Keratinocyte (primary cell): ENCODE measurements around the gene SRRD. TPM values are rescaled to one million over a fixed set of nuclear protein-coding genes. Genes with fewer than 3 reads are reported as not detected.

Source experiments
- DNase-seq: peaks from one replicate; pipeline ENCODE4 v3.0.0-alpha.2; 2011; ENCODE audit warnings: low read depth, missing footprints, low spot score
- FAIRE-seq: peaks from 2 replicates; lab custom pipeline; 2011; peaks lifted over from hg19 to GRCh38; lab: Jason Lieb, UNC
- H2AFZ ChIP-seq: 2 replicates; pipeline ENCODE4 v1.6.0; 2012; ENCODE audit warnings: low read length, control low read depth, inconsistent platforms; ENCODE audit not compliant: control insufficient read depth
- H3K27ac ChIP-seq: 2 replicates; pipeline ENCODE4 v1.5.1; 2011; ENCODE audit warnings: low read length; ENCODE audit not compliant: control insufficient read depth, insufficient read depth
- H3K27me3 ChIP-seq: 3 replicates; pipeline ENCODE4 v1.6.0; 2011; ENCODE audit warnings: low read length; ENCODE audit not compliant: control insufficient read depth, insufficient read depth; ENCODE audit errors: extremely low read depth
- H3K36me3 ChIP-seq, 2 experiments: 2 replicates in 1 of 2; 3 replicates in 1 of 2; pipeline ENCODE4 v1.5.1; 2011; ENCODE audit warnings: low read length in 2 of 2, mild to moderate bottlenecking in 1 of 2; ENCODE audit not compliant: control insufficient read depth in 2 of 2, insufficient read depth in 2 of 2; ENCODE audit errors: extremely low read depth in 1 of 2
- H3K4me1 ChIP-seq: 3 replicates; pipeline ENCODE4 v1.5.1; 2011; ENCODE audit warnings: low read length; ENCODE audit not compliant: control insufficient read depth, insufficient read depth; ENCODE audit errors: extremely low read depth
- H3K4me2 ChIP-seq: 3 replicates; pipeline ENCODE4 v1.6.0; 2011; ENCODE audit warnings: low read depth, low read length; ENCODE audit not compliant: control insufficient read depth, insufficient read depth; ENCODE audit errors: extremely low read depth
- H3K4me3 ChIP-seq, 3 experiments: fragments of 200-600 bp in 1 of 3; sonication (generic) in 1 of 3; 2 replicates in 2 of 3; 3 replicates in 1 of 3; pipeline ENCODE4 v1.5.1; 2011 to 2016; ENCODE audit warnings: low read length in 3 of 3, mild to moderate bottlenecking in 3 of 3, control low read depth in 2 of 3, inconsistent platforms in 1 of 3, low read depth in 1 of 3, mixed read lengths in 1 of 3, mixed run types in 1 of 3, moderate library complexity in 1 of 3; ENCODE audit not compliant: control insufficient read depth in 2 of 3, insufficient read depth in 2 of 3; ENCODE audit errors: extremely low read depth in 1 of 3
- H3K79me2 ChIP-seq: 2 replicates; pipeline ENCODE4 v1.6.0; 2012; ENCODE audit warnings: low read length; ENCODE audit not compliant: control insufficient read depth, insufficient read depth
- H3K9ac ChIP-seq: 3 replicates; pipeline ENCODE4 v1.6.0; 2011; ENCODE audit warnings: low read length; ENCODE audit not compliant: control insufficient read depth, insufficient read depth; ENCODE audit errors: extremely low read depth
- H3K9me1 ChIP-seq: 3 replicates; pipeline ENCODE4 v1.6.0; 2011; ENCODE audit warnings: low read length; ENCODE audit not compliant: control insufficient read depth, insufficient read depth; ENCODE audit errors: extremely low read depth
- H3K9me3 ChIP-seq: 2 replicates; pipeline ENCODE4 v1.5.1; 2012; ENCODE audit warnings: low read depth, low read length; ENCODE audit not compliant: control insufficient read depth
- H4K20me1 ChIP-seq: 3 replicates; pipeline ENCODE4 v1.6.0; 2011; ENCODE audit warnings: low read length; ENCODE audit not compliant: control insufficient read depth, insufficient read depth; ENCODE audit errors: extremely low read depth
- EZH2 ChIP-seq: IDR thresholded peaks from one replicate; pipeline ENCODE4 v1.6.1; 2012; ENCODE audit warnings: inconsistent platforms, mild to moderate bottlenecking, low read length, moderate library complexity
- dilution Hi-C: fragments of 300-500 bp; cut with MboI; formaldehyde crosslinking; loops from one replicate; pipeline ENCODE4 v1.7.0; 2020; ENCODE audit warnings: low sequenced_read_pairs; ENCODE audit not compliant: extremely low pct_ligation_motif_present
- polyA plus RNA-seq, 5 experiments: library from polyadenylated mRNA; depleted of rRNA in 3 of 5; stranded (reverse) in 3 of 5; stranded (forward) in 1 of 5; unstranded in 1 of 5; fragments of >200 nt; gene quantifications; 1 replicate in 1 of 5; 2 replicates in 3 of 5; 3 replicates in 1 of 5; pipeline versions ENCODE4 v1.2.1 to v1.2.3, GENCODE V29; 2011 to 2012; ENCODE audit warnings: missing spikeins in 2 of 5, low read depth in 1 of 5, low replicate concordance in 1 of 5
- TF ChIP-seq, protein P1 (sequence below), 3 experiments: IDR thresholded peaks in 1 of 3; conservative IDR thresholded peaks in 1 of 3; optimal IDR thresholded peaks in 1 of 3; 2 replicates in 2 of 3; 3 replicates in 1 of 3; pipeline versions ENCODE3 to v1.5.1; 2011; ENCODE audit warnings: low read length in 3 of 3, mild to moderate bottlenecking in 3 of 3, moderate library complexity in 2 of 3, control low read depth in 1 of 3, inconsistent platforms in 1 of 3; ENCODE audit not compliant: insufficient read depth in 2 of 3; ENCODE audit errors: extremely low read depth in 1 of 3

The SRRD gene
- polyA plus RNA-seq, 1 donor (not counting 4 experiments of a cell fraction or from before 2014, with no cell fraction given), result 45.0 TPM

DNA sequence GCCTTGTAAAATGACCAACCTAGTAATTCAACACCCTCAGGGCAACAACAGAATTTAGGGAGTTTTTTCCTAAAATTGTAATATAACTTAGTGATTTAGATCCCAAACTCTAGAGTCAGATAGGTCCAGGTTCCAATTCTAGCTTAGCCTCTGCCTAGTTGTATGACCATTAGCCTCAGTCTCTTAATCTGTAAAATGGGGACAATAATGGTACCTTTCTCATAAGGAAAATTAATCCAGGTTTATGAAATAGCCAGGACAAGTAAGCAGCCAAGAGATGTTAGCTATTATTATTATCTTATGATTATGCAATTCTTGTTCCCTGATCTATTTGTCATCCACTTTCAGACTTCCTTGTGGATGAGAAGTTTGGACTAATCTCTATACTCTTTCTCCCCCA, 24.5 kb downstream of the SRRD start:
- H4K20me1 ChIP-seq, result no peaks in the 10 kb centered on the region
- DNase-seq, result no peak
- dilution Hi-C loops, result no loop called here
- H3K4me1 ChIP-seq, result peaks cover 13% of the 10 kb centered on the region
- no peaks in the 10 kb centered on the region for H3K9me1 ChIP-seq
- no peak overlapping the region for H3K9ac ChIP-seq
- peaks cover 29 to 31% of the 10 kb centered on the region in 2 experiments for H3K36me3 ChIP-seq
- peaks cover 23% of the 10 kb centered on the region for H3K79me2 ChIP-seq
- no peak for FAIRE-seq
- H3K4me3 ChIP-seq, result no peak overlapping the region
- H2AFZ ChIP-seq, result no peak overlapping the region
- H3K9me3 ChIP-seq, result no peaks in the 10 kb centered on the region
- H3K27ac ChIP-seq, result no peak overlapping the region
- H3K27me3 ChIP-seq, result no peaks in the 10 kb centered on the region
- no peak for TF ChIP-seq EZH2
- TF ChIP-seq, protein P1, sequence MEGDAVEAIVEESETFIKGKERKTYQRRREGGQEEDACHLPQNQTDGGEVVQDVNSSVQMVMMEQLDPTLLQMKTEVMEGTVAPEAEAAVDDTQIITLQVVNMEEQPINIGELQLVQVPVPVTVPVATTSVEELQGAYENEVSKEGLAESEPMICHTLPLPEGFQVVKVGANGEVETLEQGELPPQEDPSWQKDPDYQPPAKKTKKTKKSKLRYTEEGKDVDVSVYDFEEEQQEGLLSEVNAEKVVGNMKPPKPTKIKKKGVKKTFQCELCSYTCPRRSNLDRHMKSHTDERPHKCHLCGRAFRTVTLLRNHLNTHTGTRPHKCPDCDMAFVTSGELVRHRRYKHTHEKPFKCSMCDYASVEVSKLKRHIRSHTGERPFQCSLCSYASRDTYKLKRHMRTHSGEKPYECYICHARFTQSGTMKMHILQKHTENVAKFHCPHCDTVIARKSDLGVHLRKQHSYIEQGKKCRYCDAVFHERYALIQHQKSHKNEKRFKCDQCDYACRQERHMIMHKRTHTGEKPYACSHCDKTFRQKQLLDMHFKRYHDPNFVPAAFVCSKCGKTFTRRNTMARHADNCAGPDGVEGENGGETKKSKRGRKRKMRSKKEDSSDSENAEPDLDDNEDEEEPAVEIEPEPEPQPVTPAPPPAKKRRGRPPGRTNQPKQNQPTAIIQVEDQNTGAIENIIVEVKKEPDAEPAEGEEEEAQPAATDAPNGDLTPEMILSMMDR (optimal IDR thresholded peaks at IDR 0.05 in 1 of 3, IDR thresholded peaks at IDR 0.05 in 1 of 3, conservative IDR thresholded peaks at IDR 0.05 in 1 of 3; ENCODE audit: extremely low read depth in 1 of 3, insufficient read depth in 2 of 3, low read length in 3 of 3), result no peak
- H3K4me2 ChIP-seq, result no peak overlapping the region

DNA sequence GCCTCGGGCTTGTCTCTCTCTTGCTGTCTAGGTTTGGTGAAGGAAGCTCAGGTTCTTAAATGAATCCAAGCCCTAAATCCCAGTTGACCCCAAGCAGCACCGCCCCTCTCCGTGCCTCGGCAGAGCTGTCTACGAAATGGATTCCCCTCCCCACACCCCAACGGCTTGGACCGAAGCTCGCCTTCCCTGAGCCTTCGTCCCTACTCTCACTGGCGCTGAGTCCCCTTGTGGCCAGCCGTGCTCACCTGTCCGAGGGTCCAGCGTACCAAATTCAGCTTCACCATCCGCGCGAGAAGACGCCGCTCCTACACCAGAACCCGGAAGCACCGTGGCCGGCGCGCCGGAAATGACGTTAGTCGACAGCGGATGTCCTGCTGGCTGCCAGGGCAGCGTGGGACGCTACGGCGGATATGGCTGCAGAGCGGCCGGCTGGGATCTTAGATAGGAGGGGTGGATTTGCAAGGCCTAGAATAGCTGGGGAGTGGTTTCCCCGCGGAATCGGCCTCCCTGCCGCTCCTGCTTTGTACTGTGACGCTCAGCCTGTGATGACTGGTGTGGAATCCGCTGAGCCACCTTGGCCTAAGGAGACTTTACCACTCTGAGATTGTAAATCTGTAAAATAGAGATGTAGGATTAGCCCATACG, 28.6 kb downstream of the SRRD start, which contains the start of gene TFIP11:
TFIP11 (minus strand) TSS at position 325 of the 645 bp plus-strand sequence. CDS start 2,201 bp downstream, outside the sequence.
- dilution Hi-C loops, result no loop called here
- Histone ChIP-seq H3K4me1 (peaks cover 20% of the 10 kb centered on the region), H3K9me1 (no peaks in the 10 kb centered on the region), H3K27me3 (no peaks in the 10 kb centered on the region), H3K27ac (peak within 1 kb of the TSS; percentile 80), H3K9me3 (no peaks in the 10 kb centered on the region), H2AFZ (peak within 1 kb of the TSS; percentile 99), H3K4me2 (peak within 1 kb of the TSS; percentile 96), H3K9ac (peak within 1 kb of the TSS; percentile 89), H3K36me3 (peaks cover 14 to 18% of the 10 kb centered on the region in 2 experiments), H3K4me3 (peak within 1 kb of the TSS; percentile 88 to 98 (median 94)), H3K79me2 (peaks cover 31% of the 10 kb centered on the region), H4K20me1 (no peaks in the 10 kb centered on the region)
- no peak for TF ChIP-seq EZH2
- TF ChIP-seq, protein P1 (optimal IDR thresholded peaks at IDR 0.05 in 1 of 3, IDR thresholded peaks at IDR 0.05 in 1 of 3, conservative IDR thresholded peaks at IDR 0.05 in 1 of 3; ENCODE audit: extremely low read depth in 1 of 3, insufficient read depth in 2 of 3, low read length in 3 of 3), result no peak
- peak; percentile 32 for FAIRE-seq
- DNase-seq, result peak; percentile 26
